ENCODE measurements around the gene RNF123.

GRCh38 chr3:49668861-49669260 lies 20.5 kb upstream of the RNF123 start:
- TF ChIP-seq CTCF (IDR thresholded peaks at IDR 0.05 in 2 of 3, conservative IDR thresholded peaks at IDR 0.05 in 1 of 3; ENCODE audit: borderline replicate concordance in 1 of 3, insufficient read depth in 1 of 3, low read depth in 2 of 3, low read length in 2 of 3) = no peak
- TF ChIP-seq POLR2AphosphoS5 (IDR thresholded peaks at IDR 0.05; ENCODE audit: low read depth, low read length) = no peak
- no peak for TF ChIP-seq EZH2 (IDR thresholded peaks at IDR 0.05)
- no peak for TF ChIP-seq EZH2phosphoT487 (IDR thresholded peaks at IDR 0.05; ENCODE audit: borderline replicate concordance)
- no peak for TF ChIP-seq ELF1 (IDR thresholded peaks at IDR 0.05; ENCODE audit: borderline replicate concordance, low read depth)
- no peak for TF ChIP-seq JUND (IDR thresholded peaks at IDR 0.05)
- no peak for TF ChIP-seq ATF3 (IDR thresholded peaks at IDR 0.05)
- TF ChIP-seq ZBTB33 (IDR thresholded peaks at IDR 0.05; ENCODE audit: extremely low read depth, insufficient replicate concordance, low read length) = no peak
- no peak for TF ChIP-seq MAX (IDR thresholded peaks at IDR 0.05)
- no peak for TF ChIP-seq POLR2A (IDR thresholded peaks at IDR 0.05; ENCODE audit: borderline replicate concordance, extremely low read depth, insufficient read depth, insufficient read length)
- TF ChIP-seq SP1 (IDR thresholded peaks at IDR 0.05; ENCODE audit: low read depth) = no peak
- no peak for TF ChIP-seq ZNF274 (IDR thresholded peaks at IDR 0.05; ENCODE audit: low read depth, low read length)

Data from HCT116 (cell line).